HAP-1 (cell line): ENCODE results near the gene PDCL3.

Experiments used
- DNase-seq, 2 experiments: peaks; one replicate each; pipeline ENCODE4 v3.0.0-alpha.2; 2016 to 2020; ENCODE audit warnings: low spot score in 2 of 2
- H3K27me3 ChIP-seq: fragments of 250-450 bp; sonication (Bioruptor Pico); 2 replicates; pipeline ENCODE4 v1.5.1; 2020; ENCODE audit warnings: low read depth, mild to moderate bottlenecking, moderate library complexity
- H3K36me3 ChIP-seq: fragments of 250-450 bp; sonication (Bioruptor Pico); replicated peaks from 2 replicates; pipeline ENCODE4 v1.5.1; 2020; ENCODE audit warnings: mild to moderate bottlenecking
- H3K4me1 ChIP-seq: fragments of 250-450 bp; sonication (Bioruptor Pico); 2 replicates; pipeline ENCODE4 v1.5.1; 2020; ENCODE audit warnings: mild to moderate bottlenecking
- H3K4me3 ChIP-seq: fragments of 250-450 bp; sonication (Bioruptor Pico); 2 replicates; pipeline ENCODE4 v1.5.1; 2020; ENCODE audit warnings: mild to moderate bottlenecking, moderate library complexity
- H3K9me3 ChIP-seq: fragments of 250-450 bp; sonication (Bioruptor Pico); 2 replicates; pipeline ENCODE4 v1.5.1; 2020; ENCODE audit warnings: mild to moderate bottlenecking, moderate library complexity
- in situ Hi-C: fragments of 300-500 bp; cut with MboI; formaldehyde crosslinking; loops from 3 replicates; pipeline ENCODE4 v1.14.3; 2020; ENCODE audit warnings: low sequenced_read_pairs, inconsistent platforms, mixed read lengths

The PDCL3 gene

DNA sequence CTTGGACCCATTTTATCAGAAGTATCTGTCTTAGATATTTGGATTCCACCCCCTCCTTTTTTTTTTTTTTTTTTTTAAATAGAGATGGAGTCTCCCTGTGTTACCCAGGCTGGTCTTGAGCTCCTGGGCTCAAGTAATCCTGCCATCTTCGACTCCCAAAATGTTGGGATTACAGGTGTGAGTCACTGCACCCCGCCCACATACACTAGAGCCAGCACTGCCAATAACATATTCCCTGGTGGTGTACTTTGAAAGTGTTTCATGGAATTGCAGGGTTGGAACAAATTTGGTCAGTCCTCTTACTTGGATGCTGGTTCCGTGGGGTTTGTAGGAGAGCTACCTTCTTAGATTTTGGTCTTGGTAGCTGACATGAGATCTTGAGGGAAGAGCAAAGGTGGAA lies 15.0 kb downstream of the PDCL3 start:
- Histone ChIP-seq H3K36me3 (peaks cover 12% of the 10 kb centered on the region), H3K4me3 (no peak overlapping the region), H3K4me1 (no peaks in the 10 kb centered on the region), H3K9me3 (no peaks in the 10 kb centered on the region), H3K27me3 (no peaks in the 10 kb centered on the region)
- DNase-seq: no peak
- in situ Hi-C loops: no loop called here

- in situ Hi-C loops: no loop called here
- no peak for DNase-seq
- no peak overlapping the region for H3K4me3 ChIP-seq
- H3K36me3 ChIP-seq: peaks cover 3% of the 10 kb centered on the region; the same call in 1 of the 2 replicates
- H3K27me3 ChIP-seq: no peaks in the 10 kb centered on the region
- no peaks in the 10 kb centered on the region for H3K9me3 ChIP-seq
- no peaks in the 10 kb centered on the region for H3K4me1 ChIP-seq
Measured at GRCh38 chr2:100580367-100581276, 17.8 kb downstream of the PDCL3 start.

GRCh38 chr2:100581277-100581612 lies 18.5 kb downstream of the PDCL3 start:
- no peak overlapping the region for H3K4me3 ChIP-seq
- in situ Hi-C loops: no loop called here
- H3K9me3 ChIP-seq: no peaks in the 10 kb centered on the region
- no peaks in the 10 kb centered on the region for H3K27me3 ChIP-seq
- DNase-seq: no peak
- no peaks in the 10 kb centered on the region for H3K36me3 ChIP-seq
- no peaks in the 10 kb centered on the region for H3K4me1 ChIP-seq

DNA sequence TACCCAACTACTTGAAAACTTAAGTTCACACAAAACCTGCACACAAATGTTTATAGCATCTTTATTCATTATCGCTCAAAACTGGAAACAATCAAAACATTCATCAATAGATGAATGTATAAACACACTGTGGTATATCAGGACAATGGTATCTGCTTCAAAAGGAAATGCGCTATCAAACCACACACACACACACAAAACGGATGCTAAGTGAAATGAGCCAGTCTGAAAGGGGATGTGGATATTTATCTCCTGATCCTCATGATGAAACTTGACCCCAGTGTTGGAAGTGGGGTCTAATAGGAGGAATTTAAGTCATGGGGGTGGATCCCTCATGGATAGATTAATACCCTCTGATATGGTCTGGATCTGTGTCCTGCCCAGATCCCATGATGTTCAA lies 22.0 kb downstream of the PDCL3 start:
- Histone ChIP-seq H3K36me3 (no peaks in the 10 kb centered on the region), H3K4me1 (no peaks in the 10 kb centered on the region), H3K4me3 (no peak overlapping the region), H3K27me3 (no peaks in the 10 kb centered on the region), H3K9me3 (no peaks in the 10 kb centered on the region)
- no peak for DNase-seq
- in situ Hi-C loops: no loop called here

GRCh38 chr2:100588071-100588786 lies 25.4 kb downstream of the PDCL3 start:
- in situ Hi-C loops: no loop called here
- DNase-seq: no peak
- Histone ChIP-seq H3K36me3 (no peaks in the 10 kb centered on the region), H3K9me3 (no peaks in the 10 kb centered on the region), H3K4me3 (no peak overlapping the region), H3K4me1 (no peaks in the 10 kb centered on the region), H3K27me3 (no peaks in the 10 kb centered on the region)

- Histone ChIP-seq H3K36me3 (no peaks in the 10 kb centered on the region), H3K4me1 (no peaks in the 10 kb centered on the region), H3K27me3 (no peaks in the 10 kb centered on the region), H3K9me3 (no peaks in the 10 kb centered on the region), H3K4me3 (no peak overlapping the region)
- in situ Hi-C loops: no loop called here
- DNase-seq: no peak
Measured at GRCh38 chr2:100589527-100589926, 26.7 kb downstream of the PDCL3 start.

GRCh38 chr2:100592226-100592625 lies 29.4 kb downstream of the PDCL3 start:
- in situ Hi-C loops: no loop called here
- no peak overlapping the region for H3K4me3 ChIP-seq
- no peaks in the 10 kb centered on the region for H3K9me3 ChIP-seq
- H3K36me3 ChIP-seq: no peaks in the 10 kb centered on the region
- no peaks in the 10 kb centered on the region for H3K4me1 ChIP-seq
- DNase-seq: no peak
- no peaks in the 10 kb centered on the region for H3K27me3 ChIP-seq

GRCh38 chr2:100596465-100596864 lies 33.7 kb downstream of the PDCL3 start:
- Histone ChIP-seq H3K4me1 (no peaks in the 10 kb centered on the region), H3K27me3 (no peaks in the 10 kb centered on the region)
- in situ Hi-C loops: no loop called here

DNA sequence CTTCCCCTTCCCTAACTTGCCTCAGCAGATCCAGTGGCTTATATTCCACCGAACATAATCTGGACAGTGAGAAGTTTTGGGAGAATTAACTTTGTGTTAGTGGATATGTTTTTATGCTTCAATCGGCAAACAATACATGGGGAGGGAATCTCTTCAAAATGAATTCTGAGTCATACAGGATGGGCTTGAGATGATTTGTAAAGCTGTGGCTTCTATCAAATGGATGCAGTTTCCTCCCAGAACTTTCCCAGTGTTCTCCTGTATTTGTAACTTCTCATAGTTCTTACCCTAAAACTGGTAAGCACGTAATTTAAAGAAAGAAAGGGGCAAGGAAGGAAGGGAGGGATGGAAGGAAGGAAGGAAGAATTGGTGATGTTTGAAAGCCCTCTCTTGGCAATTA lies 36.8 kb downstream of the PDCL3 start:
- in situ Hi-C loops: no loop called here
- no peak for DNase-seq

More at GRCh38 chr2:100596465-100596864, 33.7 kb downstream of the PDCL3 start:
- Histone ChIP-seq H3K9me3 (no peaks in the 10 kb centered on the region), H3K36me3 (no peaks in the 10 kb centered on the region), H3K4me3 (no peak overlapping the region)
- DNase-seq: no peak

DNA sequence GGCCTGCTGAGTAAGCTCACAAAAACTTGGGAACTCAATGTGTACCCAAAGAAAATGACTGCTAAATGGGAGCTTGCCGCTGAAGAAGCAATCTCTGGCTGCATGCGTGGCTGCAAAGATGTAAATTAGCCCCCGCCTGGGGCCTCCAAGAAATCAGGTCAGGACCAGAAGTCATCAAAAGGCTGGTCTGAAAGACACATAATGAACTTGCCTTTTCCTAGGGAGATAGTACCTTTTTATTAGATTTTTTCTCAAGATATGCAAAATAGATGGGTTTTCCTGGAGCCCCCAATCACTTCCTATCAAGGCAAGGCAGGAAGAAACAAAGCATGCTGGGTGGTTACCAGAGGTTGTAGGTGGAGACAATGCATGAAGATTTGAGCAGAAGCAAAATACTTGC lies 38.9 kb downstream of the PDCL3 start:
- no peaks in the 10 kb centered on the region for H3K9me3 ChIP-seq
- no peak for DNase-seq
- peaks cover 10% of the 10 kb centered on the region for H3K4me1 ChIP-seq
- no peaks in the 10 kb centered on the region for H3K27me3 ChIP-seq
- in situ Hi-C loops: no loop called here
- H3K4me3 ChIP-seq: no peak overlapping the region
- no peaks in the 10 kb centered on the region for H3K36me3 ChIP-seq

More for the DNA sequence above, 36.8 kb downstream of the PDCL3 start:
- Histone ChIP-seq H3K9me3 (no peaks in the 10 kb centered on the region), H3K27me3 (no peaks in the 10 kb centered on the region), H3K36me3 (no peaks in the 10 kb centered on the region), H3K4me3 (no peak overlapping the region), H3K4me1 (peaks cover 10% of the 10 kb centered on the region)

- H3K36me3 ChIP-seq: no peaks in the 10 kb centered on the region
- no peaks in the 10 kb centered on the region for H3K27me3 ChIP-seq
- no peak for DNase-seq
- in situ Hi-C loops: no loop called here
- no peaks in the 10 kb centered on the region for H3K9me3 ChIP-seq
- H3K4me3 ChIP-seq: no peak overlapping the region
- peaks cover 10% of the 10 kb centered on the region for H3K4me1 ChIP-seq
Measured at GRCh38 chr2:100603414-100603813, 40.6 kb downstream of the PDCL3 start.

DNA sequence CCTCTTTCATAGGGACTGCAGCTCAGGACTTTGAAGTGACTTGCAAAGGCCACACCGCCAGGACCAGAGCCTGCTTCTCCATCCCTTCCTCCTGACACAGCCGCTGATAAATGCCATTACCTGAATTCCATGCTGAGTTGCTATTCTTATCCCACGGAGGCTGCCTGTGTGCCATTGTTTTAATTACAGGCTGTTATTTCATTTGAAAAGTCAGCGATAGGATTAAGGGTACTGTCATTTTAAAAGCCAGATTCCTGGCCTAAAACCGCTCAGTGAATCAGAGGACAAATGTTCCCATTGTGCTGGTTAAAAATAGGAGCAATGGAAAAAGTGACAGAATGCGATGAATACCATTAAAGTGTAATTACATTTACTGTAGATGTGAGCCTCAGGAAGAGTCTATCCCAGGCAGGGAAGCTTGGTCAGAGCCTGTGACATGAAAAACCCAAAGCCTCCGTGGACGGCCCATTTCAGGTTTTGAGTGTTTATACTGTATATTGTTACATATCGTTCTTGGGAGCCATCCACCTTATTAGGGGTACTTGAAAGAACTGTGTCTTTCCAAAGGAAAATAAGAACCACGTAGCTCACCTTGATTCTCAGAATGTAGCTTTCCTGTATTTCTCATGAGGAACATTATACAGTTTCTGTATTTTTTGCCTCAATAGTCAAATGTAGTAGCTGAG lies 41.3 kb downstream of the PDCL3 start:
- Histone ChIP-seq H3K27me3 (no peaks in the 10 kb centered on the region), H3K36me3 (no peaks in the 10 kb centered on the region), H3K4me1 (peaks cover 10% of the 10 kb centered on the region), H3K9me3 (no peaks in the 10 kb centered on the region), H3K4me3 (no peak overlapping the region)
- in situ Hi-C loops: no loop called here
- DNase-seq: peak; percentile 31 to 59

DNA sequence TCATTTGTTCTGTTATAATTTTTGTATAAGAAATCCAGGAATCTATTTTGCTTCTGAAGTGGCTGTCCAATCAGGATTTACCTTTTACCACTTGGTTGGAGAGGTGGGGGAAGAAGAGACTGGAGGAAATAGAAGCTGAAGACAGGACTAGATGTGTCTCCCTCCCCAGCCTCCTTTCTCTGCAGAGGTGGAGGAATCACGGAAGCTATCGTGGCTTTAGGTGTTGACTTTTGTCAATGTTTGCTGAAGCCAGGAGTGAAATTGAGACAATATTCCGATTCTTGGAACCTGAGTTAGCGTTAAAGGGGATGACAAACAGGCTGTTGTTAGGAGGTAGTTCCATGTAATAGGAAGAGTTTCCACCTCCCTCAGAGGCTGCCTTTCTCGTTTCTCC lies 43.5 kb downstream of the PDCL3 start:
- Histone ChIP-seq H3K4me3 (no peak overlapping the region), H3K4me1 (peaks cover 10% of the 10 kb centered on the region), H3K9me3 (no peaks in the 10 kb centered on the region), H3K27me3 (no peaks in the 10 kb centered on the region), H3K36me3 (no peaks in the 10 kb centered on the region)
- DNase-seq: no peak
- in situ Hi-C loops: no loop called here
